ENCODE data around the gene WDCP. TPM values are rescaled to one million over a fixed set of nuclear protein-coding genes. Genes with fewer than 3 reads are reported as not detected.

Gene WDCP
- total and polyA plus RNA-seq, 10 of the 15 experiments (the other 5 are each of a cell fraction or from before 2014, with no cell fraction given), result 5.5 to 21.3 (median 13.2) TPM

- intact Hi-C loops (cut with micrococcal nuclease; ENCODE audit: unreplicated experiment) (no loop called here), in situ Hi-C loops (cut with MboI) (no loop called here)
- ChIA-PET POLR2A (interaction anchor here (1.5 kb wide), 1 partner anchor 10 kb away, joined by 5 read pairs; no protein-coding TSS in a partner anchor), CTCF (no interaction called here), SMC1A (ENCODE audit: uncharacterized antibody, unreplicated experiment) (no interaction called here), RAD21 (ENCODE audit: unreplicated experiment) (interaction anchor here (0.6 kb wide), 1 partner anchor 43 kb away, joined by 3 read pairs; no protein-coding TSS in a partner anchor)
- Histone ChIP-seq H3K4me1 (ENCODE audit: control insufficient read depth, insufficient read depth, low read length) (no peaks in the 10 kb centered on the region; the same call in 1 of the 2 replicates), H3K9ac (ENCODE audit: control insufficient read depth, insufficient read depth, low read length) (no peak overlapping the region), H3K79me2 (ENCODE audit: control insufficient read depth, insufficient read depth, low read length) (no peaks in the 10 kb centered on the region; the same call in 1 of the 2 replicates), H3K4me2 (ENCODE audit: control insufficient read depth, insufficient read depth) (no peak overlapping the region), H3K36me3 (ENCODE audit: control insufficient read depth in 2 of 2, insufficient read depth in 2 of 2, low read length in 1 of 2) (peaks cover 1 to 11% of the 10 kb centered on the region in 2 experiments; a peak in 3 of 4 replicates), H3K27ac (ENCODE audit: control insufficient read depth, insufficient read depth) (no peak overlapping the region), H3K9me3 (replicated peaks; ENCODE audit: control insufficient read depth, insufficient read depth, low read length) (no peaks in the 10 kb centered on the region), H3K4me3 (no peak overlapping the region), H4K20me1 (ENCODE audit: control insufficient read depth, insufficient read depth) (no peaks in the 10 kb centered on the region), H2AFZ (ENCODE audit: control insufficient read depth, low read depth, low read length) (no peak overlapping the region), H3K27me3 (replicated peaks in 1 of 2; ENCODE audit: control insufficient read depth in 2 of 2, insufficient read depth in 2 of 2, low read length in 1 of 2) (no peaks in the 10 kb centered on the region)
- BruUV-seq (replicated peaks), result no TSS peak
- no peak for ATAC-seq
- 100% methylated on average over 4 of the region's 4 CpGs for WGBS (ENCODE audit: insufficient coverage, insufficient replicate concordance, low lambda C conversion rate, missing lambda C conversion rate)
- FAIRE-seq, result no peak
- DNase-seq (ENCODE audit: low read depth, low spot score), result no peak
- TF ChIP-seq, protein P1, sequence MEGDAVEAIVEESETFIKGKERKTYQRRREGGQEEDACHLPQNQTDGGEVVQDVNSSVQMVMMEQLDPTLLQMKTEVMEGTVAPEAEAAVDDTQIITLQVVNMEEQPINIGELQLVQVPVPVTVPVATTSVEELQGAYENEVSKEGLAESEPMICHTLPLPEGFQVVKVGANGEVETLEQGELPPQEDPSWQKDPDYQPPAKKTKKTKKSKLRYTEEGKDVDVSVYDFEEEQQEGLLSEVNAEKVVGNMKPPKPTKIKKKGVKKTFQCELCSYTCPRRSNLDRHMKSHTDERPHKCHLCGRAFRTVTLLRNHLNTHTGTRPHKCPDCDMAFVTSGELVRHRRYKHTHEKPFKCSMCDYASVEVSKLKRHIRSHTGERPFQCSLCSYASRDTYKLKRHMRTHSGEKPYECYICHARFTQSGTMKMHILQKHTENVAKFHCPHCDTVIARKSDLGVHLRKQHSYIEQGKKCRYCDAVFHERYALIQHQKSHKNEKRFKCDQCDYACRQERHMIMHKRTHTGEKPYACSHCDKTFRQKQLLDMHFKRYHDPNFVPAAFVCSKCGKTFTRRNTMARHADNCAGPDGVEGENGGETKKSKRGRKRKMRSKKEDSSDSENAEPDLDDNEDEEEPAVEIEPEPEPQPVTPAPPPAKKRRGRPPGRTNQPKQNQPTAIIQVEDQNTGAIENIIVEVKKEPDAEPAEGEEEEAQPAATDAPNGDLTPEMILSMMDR (IDR thresholded peaks at IDR 0.05 in 2 of 3, conservative IDR thresholded peaks at IDR 0.05 in 1 of 3; ENCODE audit: control insufficient read depth in 2 of 3, extremely low read depth in 1 of 3, insufficient read depth in 1 of 3, low read depth in 3 of 3, low read length in 3 of 3), result no peak
- TF ChIP-seq MLLT1 (IDR thresholded peaks at IDR 0.05), result no peak
- no peak for TF ChIP-seq CEBPB (IDR thresholded peaks at IDR 0.05; ENCODE audit: borderline replicate concordance in 1 of 2, low read depth in 2 of 2, low read length in 2 of 2)
- no peak for TF ChIP-seq SP1 (IDR thresholded peaks at IDR 0.05; ENCODE audit: low read depth, low read length)
- no peak for TF ChIP-seq YBX1 (IDR thresholded peaks at IDR 0.05)
- TF ChIP-seq, protein P2, sequence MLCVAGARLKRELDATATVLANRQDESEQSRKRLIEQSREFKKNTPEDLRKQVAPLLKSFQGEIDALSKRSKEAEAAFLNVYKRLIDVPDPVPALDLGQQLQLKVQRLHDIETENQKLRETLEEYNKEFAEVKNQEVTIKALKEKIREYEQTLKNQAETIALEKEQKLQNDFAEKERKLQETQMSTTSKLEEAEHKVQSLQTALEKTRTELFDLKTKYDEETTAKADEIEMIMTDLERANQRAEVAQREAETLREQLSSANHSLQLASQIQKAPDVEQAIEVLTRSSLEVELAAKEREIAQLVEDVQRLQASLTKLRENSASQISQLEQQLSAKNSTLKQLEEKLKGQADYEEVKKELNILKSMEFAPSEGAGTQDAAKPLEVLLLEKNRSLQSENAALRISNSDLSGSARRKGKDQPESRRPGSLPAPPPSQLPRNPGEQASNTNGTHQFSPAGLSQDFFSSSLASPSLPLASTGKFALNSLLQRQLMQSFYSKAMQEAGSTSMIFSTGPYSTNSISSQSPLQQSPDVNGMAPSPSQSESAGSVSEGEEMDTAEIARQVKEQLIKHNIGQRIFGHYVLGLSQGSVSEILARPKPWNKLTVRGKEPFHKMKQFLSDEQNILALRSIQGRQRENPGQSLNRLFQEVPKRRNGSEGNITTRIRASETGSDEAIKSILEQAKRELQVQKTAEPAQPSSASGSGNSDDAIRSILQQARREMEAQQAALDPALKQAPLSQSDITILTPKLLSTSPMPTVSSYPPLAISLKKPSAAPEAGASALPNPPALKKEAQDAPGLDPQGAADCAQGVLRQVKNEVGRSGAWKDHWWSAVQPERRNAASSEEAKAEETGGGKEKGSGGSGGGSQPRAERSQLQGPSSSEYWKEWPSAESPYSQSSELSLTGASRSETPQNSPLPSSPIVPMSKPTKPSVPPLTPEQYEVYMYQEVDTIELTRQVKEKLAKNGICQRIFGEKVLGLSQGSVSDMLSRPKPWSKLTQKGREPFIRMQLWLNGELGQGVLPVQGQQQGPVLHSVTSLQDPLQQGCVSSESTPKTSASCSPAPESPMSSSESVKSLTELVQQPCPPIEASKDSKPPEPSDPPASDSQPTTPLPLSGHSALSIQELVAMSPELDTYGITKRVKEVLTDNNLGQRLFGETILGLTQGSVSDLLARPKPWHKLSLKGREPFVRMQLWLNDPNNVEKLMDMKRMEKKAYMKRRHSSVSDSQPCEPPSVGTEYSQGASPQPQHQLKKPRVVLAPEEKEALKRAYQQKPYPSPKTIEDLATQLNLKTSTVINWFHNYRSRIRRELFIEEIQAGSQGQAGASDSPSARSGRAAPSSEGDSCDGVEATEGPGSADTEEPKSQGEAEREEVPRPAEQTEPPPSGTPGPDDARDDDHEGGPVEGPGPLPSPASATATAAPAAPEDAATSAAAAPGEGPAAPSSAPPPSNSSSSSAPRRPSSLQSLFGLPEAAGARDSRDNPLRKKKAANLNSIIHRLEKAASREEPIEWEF (IDR thresholded peaks at IDR 0.05; ENCODE audit: insufficient replicate concordance, low read depth, low read length), result no peak
- TF ChIP-seq SMC3 (IDR thresholded peaks at IDR 0.05; ENCODE audit: borderline replicate concordance, low read length), result no peak
- no peak for TF ChIP-seq IKZF1 (conservative IDR thresholded peaks at IDR 0.05)
- no peak for TF ChIP-seq TCF7 (IDR thresholded peaks at IDR 0.05; ENCODE audit: borderline replicate concordance)
- TF ChIP-seq TBL1XR1 (IDR thresholded peaks at IDR 0.05; ENCODE audit: low read depth, low read length), result no peak
- TF ChIP-seq RB1 (IDR thresholded peaks at IDR 0.05; ENCODE audit: borderline replicate concordance), result no peak
- TF ChIP-seq SUPT20H (IDR thresholded peaks at IDR 0.05; ENCODE audit: borderline replicate concordance, control insufficient read depth, low read depth, low read length), result no peak
- TF ChIP-seq BCL3 (IDR thresholded peaks at IDR 0.05; ENCODE audit: borderline replicate concordance, insufficient read depth, low read depth, low read length, poor library complexity, severe bottlenecking), result no peak
- no peak for TF ChIP-seq ZNF24 (IDR thresholded peaks at IDR 0.05)
- TF ChIP-seq HDAC6 (IDR thresholded peaks at IDR 0.05; ENCODE audit: unreplicated experiment), result no peak
Observed at GRCh38 chr2:24040511-24040910, 6.7 kb downstream of the WDCP start.

Measured in GM12878 (cell line).